ELR (cell line): ENCODE results near the gene ZNF70.

ENCODE experiments used
- DNase-seq: peaks from one replicate; pipeline ENCODE4 v3.0.0-alpha.2; 2015; ENCODE audit warnings: low read depth

Gene ZNF70

DNA sequence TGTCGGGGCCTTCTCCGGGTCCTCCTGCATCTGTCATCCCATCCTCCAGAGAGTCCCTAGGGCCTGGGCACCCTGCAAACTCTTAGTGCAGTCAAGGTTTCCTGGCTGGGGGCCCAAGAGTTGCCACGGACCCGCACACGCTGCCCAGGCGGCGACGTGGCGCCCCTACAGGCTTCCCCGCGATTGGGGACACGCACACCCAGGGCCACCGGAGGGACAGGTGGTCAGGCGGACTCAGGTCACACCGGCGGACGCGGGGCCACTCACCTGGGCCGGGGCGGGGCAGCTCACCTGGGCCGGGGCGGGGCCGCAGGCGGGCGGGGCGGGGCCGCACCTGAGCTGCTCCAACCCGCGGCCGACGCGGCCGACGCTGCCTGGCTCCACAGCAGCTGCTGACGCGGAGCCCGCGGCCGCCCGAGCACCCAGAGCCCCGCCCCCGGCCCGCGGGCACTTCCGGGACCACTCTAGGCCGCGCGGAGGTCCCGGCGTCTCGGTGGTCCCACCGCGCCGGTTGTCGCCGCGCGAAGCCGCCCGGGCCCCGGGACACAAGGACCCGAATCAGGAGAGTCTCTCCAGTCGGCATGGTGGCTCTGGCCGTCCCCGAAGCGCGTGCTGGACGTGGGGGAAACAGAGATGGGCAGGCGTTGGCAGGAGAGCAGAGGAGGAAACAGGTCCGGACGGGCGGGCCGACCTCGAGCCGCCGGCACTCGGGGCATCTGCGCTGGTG is at the start of gene ZNF70:
ZNF70 (minus strand) TSS at position 399 of the 727 bp plus-strand sequence. CDS start 5,972 bp downstream, outside the sequence.
- peak; percentile 85 for DNase-seq

DNA sequence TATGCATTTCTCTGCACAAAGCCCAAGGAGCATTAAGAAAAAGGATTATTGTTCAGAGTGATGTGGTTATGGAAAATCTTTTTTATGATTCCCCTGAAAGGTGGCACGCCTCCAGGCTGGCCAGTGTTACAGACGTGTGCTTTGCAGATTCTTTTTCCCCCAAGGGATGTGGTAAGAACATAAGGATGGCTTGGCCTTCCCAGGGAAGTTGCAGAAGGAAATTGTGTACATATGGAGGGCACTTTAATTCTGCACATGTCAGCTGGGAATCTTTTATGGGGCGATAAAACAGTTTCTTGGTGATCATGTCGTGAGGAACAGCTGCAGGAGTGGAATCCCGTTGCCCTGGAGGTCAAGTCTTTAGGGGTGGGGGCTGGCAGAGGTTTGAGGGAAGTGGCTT is 45.5 kb upstream of the ZNF70 start:
- no peak for DNase-seq

- no peak for DNase-seq
These were observed 42.4 kb upstream of the ZNF70 start for GRCh38 chr22:23793326-23793725.

DNA sequence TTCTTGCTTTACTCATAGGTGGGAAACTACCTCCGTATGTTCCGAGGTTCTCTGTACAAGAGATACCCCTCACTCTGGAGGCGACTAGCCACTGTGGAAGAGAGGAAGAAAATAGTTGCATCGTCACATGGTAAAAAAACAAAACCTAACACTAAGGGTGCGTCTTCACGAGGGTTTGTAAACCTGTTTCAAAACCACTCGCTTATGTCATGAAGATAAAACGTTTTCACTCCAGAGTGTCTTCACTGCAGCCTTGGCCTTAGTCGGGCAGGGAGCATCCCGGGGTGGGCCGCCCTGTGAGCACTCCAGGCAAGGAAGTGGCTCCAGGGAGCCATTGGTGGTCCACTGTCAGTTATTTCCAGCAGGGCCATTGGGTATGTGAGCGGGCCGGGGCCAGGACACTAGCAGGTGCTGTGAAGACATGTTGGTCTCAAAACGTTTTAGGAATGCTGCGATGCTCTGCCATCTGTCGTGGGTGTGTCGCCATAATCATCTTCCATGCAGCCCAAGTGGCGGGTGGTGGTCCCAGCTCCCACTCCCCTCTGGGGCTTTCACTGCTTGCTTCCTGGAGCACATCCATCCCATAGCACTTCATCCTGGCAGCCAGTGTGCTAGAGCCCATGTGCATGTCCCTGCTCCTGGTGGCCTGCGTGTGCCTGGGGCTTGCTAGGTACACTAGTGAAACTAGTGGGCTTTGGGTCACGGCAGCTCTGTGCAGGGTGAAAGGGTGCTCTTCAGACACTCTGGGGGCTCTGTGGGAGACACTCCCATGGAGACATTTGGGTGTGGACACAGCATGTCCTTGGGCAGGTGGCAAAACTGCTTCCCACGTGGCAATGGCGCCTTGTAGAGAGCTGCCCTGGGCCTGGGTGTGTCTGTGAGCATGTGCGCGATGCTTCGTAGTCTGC is 41.1 kb upstream of the ZNF70 start:
- no peak for DNase-seq

GRCh38 chr22:23790819-23791737 is 40.2 kb upstream of the ZNF70 start:
- no peak for DNase-seq

GRCh38 chr22:23789638-23790037 is 38.7 kb upstream of the ZNF70 start:
- peak; percentile 22 for DNase-seq

DNA sequence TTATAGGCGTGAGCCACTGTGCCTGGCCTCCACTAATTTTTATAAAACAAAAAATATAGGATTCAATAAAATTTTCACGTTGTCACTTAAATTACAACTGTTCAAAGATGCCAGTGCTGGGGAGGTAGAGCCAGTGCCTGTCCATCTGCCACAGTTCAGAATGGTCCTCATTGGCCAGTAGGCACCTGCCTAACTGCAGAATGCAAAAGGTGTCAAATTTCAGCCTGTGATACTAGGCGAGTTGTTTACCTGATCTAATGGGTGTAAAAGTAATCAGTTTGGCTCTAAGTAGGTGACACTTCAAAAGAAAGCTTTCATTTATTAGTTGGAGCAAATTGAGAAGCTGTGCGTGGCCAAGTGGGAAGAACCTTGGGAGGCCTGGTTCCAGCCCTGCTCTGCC is 38.2 kb upstream of the ZNF70 start:
- no peak for DNase-seq

DNA sequence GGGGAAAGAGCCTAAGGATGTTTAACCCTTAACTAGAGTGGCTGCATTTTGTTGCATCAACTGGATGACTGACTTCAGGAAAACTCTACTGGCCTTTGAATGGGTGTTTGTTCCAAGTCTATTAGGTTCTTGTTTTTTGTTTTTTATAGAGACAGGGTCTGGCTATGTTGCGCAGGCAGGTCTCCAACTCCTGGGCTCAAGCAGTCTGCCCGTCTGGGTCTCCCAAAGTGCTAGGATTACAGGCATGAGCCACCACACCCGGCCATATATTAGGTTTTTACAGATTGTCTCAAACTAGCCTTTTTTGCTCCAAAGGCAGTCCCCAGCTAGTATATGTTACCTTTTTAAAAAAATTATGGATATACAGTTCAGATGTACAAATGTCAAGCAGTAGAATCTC is 37.0 kb upstream of the ZNF70 start:
- DNase-seq: no peak

DNA sequence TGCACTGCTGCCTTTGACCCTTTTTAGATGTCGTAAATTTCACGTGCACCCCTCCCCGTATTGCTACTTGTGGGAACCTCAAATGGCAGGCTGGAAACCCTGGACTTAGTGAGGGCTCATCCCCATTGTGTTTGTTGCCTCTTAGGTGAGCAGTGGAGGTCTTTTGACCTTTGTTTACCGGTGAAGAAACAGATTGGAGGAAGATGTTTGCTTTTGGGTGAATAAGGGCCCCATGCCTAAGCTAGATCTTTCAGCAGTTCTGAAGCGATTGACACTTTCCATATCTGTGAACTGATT is 36.6 kb upstream of the ZNF70 start:
- no peak for DNase-seq

GRCh38 chr22:23786752-23787599 is 36.1 kb upstream of the ZNF70 start, which contains the start of gene SMARCB1:
SMARCB1 (plus strand) TSS chr22:23786966; CDS start chr22:23787170, 204 bp downstream.
- DNase-seq: peak; percentile 93

DNA sequence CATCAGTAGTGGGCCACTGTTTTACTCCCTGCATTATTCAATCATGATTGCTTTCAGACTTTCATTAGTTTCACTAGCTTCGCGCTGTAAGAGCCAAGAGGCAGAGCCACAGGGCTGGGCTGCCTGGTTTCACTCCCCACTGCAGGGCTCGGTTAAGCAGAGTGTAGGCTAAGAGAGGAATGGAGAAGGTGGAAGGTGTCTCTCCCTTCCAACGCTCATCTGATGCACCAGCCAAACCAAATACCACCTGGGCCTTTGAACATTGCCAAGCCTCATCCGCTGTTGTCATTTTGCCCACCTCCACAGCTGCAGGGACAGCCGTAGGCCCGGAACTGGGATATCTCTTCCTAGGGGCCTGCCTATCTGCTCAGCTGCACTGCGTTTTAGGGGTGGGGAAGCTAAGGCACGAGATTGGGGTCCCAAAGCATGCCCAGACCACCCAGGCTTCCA is 35.4 kb upstream of the ZNF70 start:
- no peak for DNase-seq

DNA sequence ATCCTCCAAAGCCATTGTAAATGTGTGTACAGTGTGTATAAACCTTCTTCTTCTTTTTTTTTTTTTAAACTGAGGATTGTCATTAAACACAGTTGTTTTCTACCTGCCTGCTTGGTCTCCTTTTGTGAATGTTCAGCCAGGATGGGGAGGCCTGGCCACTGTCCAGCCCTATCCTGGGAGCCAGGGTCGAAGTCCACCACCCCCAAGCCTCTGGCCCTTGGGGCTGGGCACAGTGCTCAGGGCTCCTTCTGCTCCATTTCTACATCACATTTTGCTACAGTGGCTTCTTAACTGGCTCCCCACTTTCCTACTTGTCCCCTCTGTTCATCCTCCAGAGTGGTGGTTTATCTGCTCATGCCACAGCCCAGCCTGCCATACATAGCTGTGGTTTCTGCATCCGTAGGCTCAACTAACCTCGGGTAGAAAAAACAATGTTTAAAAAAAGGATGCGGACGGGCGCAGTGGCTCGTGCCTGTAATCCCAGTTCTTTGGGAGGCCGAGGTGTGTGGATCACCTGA is 33.4 kb upstream of the ZNF70 start:
- DNase-seq: peak; percentile 75

DNA sequence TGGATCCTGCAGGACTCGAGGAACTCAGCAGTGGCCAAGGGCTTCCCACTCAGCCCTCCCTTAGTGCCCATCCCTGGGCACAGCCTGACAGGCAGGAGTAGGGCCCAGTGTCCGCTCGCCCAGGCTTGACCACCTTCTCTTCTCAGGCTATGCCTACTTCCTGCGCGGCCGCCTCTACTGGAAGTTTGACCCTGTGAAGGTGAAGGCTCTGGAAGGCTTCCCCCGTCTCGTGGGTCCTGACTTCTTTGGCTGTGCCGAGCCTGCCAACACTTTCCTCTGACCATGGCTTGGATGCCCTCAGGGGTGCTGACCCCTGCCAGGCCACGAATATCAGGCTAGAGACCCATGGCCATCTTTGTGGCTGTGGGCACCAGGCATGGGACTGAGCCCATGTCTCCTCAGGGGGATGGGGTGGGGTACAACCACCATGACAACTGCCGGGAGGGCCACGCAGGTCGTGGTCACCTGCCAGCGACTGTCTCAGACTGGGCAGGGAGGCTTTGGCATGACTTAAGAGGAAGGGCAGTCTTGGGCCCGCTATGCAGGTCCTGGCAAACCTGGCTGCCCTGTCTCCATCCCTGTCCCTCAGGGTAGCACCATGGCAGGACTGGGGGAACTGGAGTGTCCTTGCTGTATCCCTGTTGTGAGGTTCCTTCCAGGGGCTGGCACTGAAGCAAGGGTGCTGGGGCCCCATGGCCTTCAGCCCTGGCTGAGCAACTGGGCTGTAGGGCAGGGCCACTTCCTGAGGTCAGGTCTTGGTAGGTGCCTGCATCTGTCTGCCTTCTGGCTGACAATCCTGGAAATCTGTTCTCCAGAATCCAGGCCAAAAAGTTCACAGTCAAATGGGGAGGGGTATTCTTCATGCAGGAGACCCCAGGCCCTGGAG is 32.6 kb upstream of the ZNF70 start:
- no peak for DNase-seq

GRCh38 chr22:23782703-23783102 is 31.8 kb upstream of the ZNF70 start:
- DNase-seq: no peak

DNA sequence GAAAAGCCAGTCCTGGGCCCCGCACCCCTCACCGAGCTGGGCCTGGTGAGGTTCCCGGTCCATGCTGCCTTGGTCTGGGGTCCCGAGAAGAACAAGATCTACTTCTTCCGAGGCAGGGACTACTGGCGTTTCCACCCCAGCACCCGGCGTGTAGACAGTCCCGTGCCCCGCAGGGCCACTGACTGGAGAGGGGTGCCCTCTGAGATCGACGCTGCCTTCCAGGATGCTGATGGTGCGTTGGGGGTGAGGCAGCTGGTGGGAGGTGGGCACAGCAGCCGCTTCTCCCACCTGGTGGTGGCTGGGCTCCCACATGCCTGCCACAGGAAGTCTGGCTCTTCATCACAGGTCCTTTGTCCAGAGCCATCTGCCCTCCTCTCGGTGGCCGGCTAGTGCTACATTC is 31.3 kb upstream of the ZNF70 start:
- no peak for DNase-seq

DNA sequence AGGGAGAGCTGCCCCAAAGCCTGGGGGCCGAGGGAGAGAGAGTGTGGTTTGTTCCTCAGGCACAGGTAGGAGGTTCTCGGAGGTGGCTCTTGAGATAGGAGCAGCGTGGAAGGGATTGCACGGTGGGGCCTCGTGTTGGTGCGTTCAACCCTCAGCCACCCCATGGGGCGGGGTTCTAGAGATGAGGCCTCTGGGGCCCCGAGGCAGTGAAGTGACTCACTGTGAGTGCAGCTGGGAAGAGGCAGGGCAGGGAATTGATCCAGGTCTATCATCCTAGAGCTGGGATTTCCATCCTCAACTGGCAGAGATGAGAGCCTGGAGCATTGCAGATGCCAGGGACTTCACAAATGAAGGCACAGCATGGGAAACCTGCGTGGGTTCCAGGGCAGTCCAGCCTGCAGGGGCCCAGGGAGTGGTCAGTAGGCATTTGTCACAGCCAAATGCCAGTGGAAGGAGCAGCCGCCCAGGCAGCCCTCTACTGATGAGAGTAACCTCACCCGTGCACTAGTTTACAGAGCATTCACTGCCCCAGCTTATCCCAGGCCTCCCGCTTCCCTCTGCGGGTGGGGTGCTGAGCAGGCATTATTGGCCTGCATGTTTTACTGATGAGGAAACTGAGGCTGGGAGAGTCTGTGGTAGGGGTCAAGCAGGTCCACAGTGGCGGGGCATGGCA is 30.7 kb upstream of the ZNF70 start:
- peak; percentile 93 for DNase-seq

DNA sequence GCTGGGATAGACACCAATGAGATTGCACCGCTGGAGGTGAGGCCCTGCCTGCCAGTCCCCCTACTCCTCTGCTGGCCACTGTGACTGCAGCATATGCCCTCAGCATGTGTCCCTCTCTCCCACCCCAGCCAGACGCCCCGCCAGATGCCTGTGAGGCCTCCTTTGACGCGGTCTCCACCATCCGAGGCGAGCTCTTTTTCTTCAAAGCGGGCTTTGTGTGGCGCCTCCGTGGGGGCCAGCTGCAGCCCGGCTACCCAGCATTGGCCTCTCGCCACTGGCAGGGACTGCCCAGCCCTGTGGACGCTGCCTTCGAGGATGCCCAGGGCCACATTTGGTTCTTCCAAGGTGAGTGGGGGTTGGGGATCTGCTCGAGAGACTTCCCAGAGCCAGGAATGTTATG is 30.2 kb upstream of the ZNF70 start:
- DNase-seq: no peak

- DNase-seq: no peak
These were observed 29.3 kb upstream of the ZNF70 start for GRCh38 chr22:23780146-23780748.

DNA sequence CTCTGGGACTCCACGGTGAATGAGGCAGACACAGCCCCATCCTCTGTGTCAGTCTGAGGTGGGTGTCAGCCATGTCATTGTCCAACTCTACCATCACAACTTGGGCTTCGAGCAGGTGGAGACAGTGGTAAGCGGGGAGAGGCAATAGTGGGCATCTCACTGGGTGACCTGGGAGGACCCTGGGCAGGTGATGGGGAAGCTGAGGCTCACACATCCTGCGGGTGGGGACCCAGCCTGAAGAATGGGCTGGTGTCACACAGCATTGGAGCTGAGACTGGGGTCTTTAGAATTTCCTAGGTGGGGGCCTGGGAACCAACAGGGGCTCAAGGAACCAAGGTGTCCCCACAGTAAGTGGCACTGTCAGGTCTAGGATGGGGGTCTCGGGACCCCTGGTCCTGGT is 28.8 kb upstream of the ZNF70 start:
- no peak for DNase-seq
